OCI-LY3 (cell line): Measurements from ENCODE around the gene POLR1C.
"Not testable (repeated sequence)": the region's sequence is repeated elsewhere in the genome, so short reads cannot be mapped to it uniquely, and the experiment has no call there.

Source experiments
- H2AFZ ChIP-seq: fragments of 200-600, 300-600 bp; shearing (Covaris generic); 2 replicates; pipeline ENCODE4 v1.6.0; 2014; ENCODE audit warnings: antibody characterized with exemption, low read depth, low read length
- H3K27ac ChIP-seq: fragments of 200-600, 300-600 bp; sonication (generic); 2 replicates; pipeline ENCODE4 v1.5.1; 2014; ENCODE audit warnings: mild to moderate bottlenecking, low read length, moderate library complexity, mixed read lengths
- H3K27me3 ChIP-seq: fragments of 200-600, 300-600 bp; sonication (generic); 2 replicates; pipeline ENCODE4 v1.6.1; 2014; ENCODE audit warnings: low read depth, low read length, mixed read lengths
- H3K36me3 ChIP-seq: fragments of 200-600, 300-600 bp; sonication (generic); replicated peaks from 2 replicates; pipeline ENCODE3; 2014; ENCODE audit warnings: low read depth, low read length, mixed read lengths
- H3K4me1 ChIP-seq: fragments of 300-600, 200-600 bp; sonication (generic); 2 replicates; pipeline ENCODE4 v1.6.1; 2014; ENCODE audit warnings: low read length, mixed read lengths
- H3K4me2 ChIP-seq: fragments of 200-600, 300-600 bp; sonication (generic); 2 replicates; pipeline ENCODE4 v1.6.1; 2014; ENCODE audit warnings: low read length, mixed read lengths
- H3K4me3 ChIP-seq: fragments of 300-600, 200-600 bp; sonication (generic); 2 replicates; pipeline ENCODE4 v1.5.1; 2014; ENCODE audit warnings: antibody characterized with exemption, mild to moderate bottlenecking, low read length, moderate library complexity
- H3K79me2 ChIP-seq: fragments of 300-600, 200-600 bp; shearing (Covaris generic); 2 replicates; pipeline ENCODE4 v1.6.1; 2014; ENCODE audit warnings: mild to moderate bottlenecking, low read length, mixed read lengths
- H3K9ac ChIP-seq: fragments of 300-600, 200-600 bp; shearing (Covaris generic); 2 replicates; pipeline ENCODE4 v1.6.0; 2014; ENCODE audit warnings: mild to moderate bottlenecking, low read length, moderate library complexity
- H3K9me3 ChIP-seq: fragments of 200-600, 300-600 bp; shearing (Covaris generic); 2 replicates; pipeline ENCODE4 v1.6.1; 2014; ENCODE audit warnings: low read length, mixed read lengths; ENCODE audit not compliant: insufficient read depth
- H4K20me1 ChIP-seq: fragments of 200-600, 300-600 bp; sonication (generic); 2 replicates; pipeline ENCODE4 v1.6.1; 2016; ENCODE audit warnings: low read length, mixed read lengths; ENCODE audit not compliant: insufficient read depth
- CTCF ChIP-seq: fragments of 200-600, 300-600 bp; sonication (generic); IDR thresholded peaks from 2 replicates; pipeline ENCODE4 v1.5.1; 2014; ENCODE audit warnings: antibody characterized with exemption, low read length, low read depth
- EZH2phosphoT487 ChIP-seq: fragments of 200-600 bp; shearing (Covaris generic); IDR thresholded peaks from 2 replicates; pipeline ENCODE4 v1.6.1; 2018; ENCODE audit warnings: antibody characterized with exemption, mixed run types, low read depth

POLR1C gene

DNA sequence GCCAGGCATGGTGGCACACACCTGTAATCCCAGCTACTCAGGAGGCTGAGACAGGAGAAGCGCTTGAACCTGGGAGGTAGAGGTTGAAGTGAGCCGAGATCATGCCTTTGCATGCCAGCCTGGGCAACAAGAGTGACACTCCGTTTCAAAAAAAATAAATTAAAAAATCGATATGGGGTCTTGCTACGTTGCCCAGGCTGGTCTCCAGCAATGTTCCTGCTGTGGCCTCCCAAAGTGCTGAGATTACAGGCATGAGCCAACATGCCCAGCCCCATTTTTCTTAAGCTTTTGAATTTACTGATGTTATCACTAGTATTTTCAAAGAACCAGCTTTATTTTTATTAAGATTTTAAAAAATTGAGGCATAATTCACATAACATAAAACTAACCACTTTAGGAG is 23.6 kb downstream of the POLR1C start:
- Histone ChIP-seq H3K36me3 (peaks cover 39% of the 10 kb centered on the region), H2AFZ (no peak overlapping the region), H4K20me1 (no peaks in the 10 kb centered on the region), H3K79me2 (no peaks in the 10 kb centered on the region), H3K9ac (no peak overlapping the region), H3K4me2 (no peak overlapping the region), H3K27ac (no peak overlapping the region), H3K27me3 (no peaks in the 10 kb centered on the region), H3K4me1 (no peaks in the 10 kb centered on the region), H3K4me3 (no peak overlapping the region), H3K9me3 (no peaks in the 10 kb centered on the region)
- TF ChIP-seq EZH2phosphoT487 (no peak), CTCF (no peak)

GRCh38 chr6:43541774-43542471 is 25.0 kb downstream of the POLR1C start:
- peaks cover 52% of the 10 kb centered on the region for H3K36me3 ChIP-seq
- TF ChIP-seq CTCF: no peak
- no peak for TF ChIP-seq EZH2phosphoT487
- H3K4me3 ChIP-seq: no peak overlapping the region
- no peaks in the 10 kb centered on the region for H4K20me1 ChIP-seq
- H3K9ac ChIP-seq: no peak overlapping the region
- no peak overlapping the region for H2AFZ ChIP-seq
- no peaks in the 10 kb centered on the region for H3K27me3 ChIP-seq
- H3K79me2 ChIP-seq: no peaks in the 10 kb centered on the region
- no peak overlapping the region for H3K27ac ChIP-seq
- H3K4me1 ChIP-seq: no peaks in the 10 kb centered on the region
- H3K9me3 ChIP-seq: no peaks in the 10 kb centered on the region
- no peak overlapping the region for H3K4me2 ChIP-seq

DNA sequence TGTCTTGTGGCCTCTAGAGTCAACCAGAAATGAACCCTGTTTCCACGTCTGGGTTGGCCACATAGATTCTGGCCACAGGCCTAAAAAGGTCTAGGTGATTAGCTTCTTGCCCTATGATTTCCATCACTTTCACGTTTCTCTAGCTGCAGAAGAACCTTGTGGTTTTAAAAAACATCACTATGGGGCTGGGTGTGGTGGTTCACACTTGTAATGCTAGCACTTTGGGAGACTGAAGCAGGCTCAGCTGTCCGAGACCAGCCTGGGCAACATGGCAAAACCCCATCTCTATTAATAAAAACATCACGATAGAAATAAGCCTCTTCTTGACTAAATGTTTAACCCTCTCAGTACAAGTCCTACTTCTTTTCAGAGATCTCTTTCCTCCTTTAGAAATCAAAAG is 27.6 kb downstream of the POLR1C start:
- H3K9ac ChIP-seq: no peak overlapping the region
- no peaks in the 10 kb centered on the region for H3K27me3 ChIP-seq
- TF ChIP-seq EZH2phosphoT487 (no peak), CTCF (no peak)
- no peak overlapping the region for H3K4me3 ChIP-seq
- no peak overlapping the region for H3K27ac ChIP-seq
- no peak overlapping the region for H2AFZ ChIP-seq
- H3K9me3 ChIP-seq: no peaks in the 10 kb centered on the region
- H3K4me2 ChIP-seq: no peak overlapping the region
- H3K36me3 ChIP-seq: peaks cover 58% of the 10 kb centered on the region
- no peaks in the 10 kb centered on the region for H3K4me1 ChIP-seq
- H4K20me1 ChIP-seq: no peaks in the 10 kb centered on the region
- no peaks in the 10 kb centered on the region for H3K79me2 ChIP-seq

- Histone ChIP-seq H3K27ac (no peak overlapping the region), H3K4me2 (no peak overlapping the region), H3K27me3 (no peaks in the 10 kb centered on the region), H3K79me2 (no peaks in the 10 kb centered on the region), H4K20me1 (no peaks in the 10 kb centered on the region), H3K9ac (no peak overlapping the region), H2AFZ (no peak overlapping the region), H3K4me1 (no peaks in the 10 kb centered on the region), H3K9me3 (no peaks in the 10 kb centered on the region), H3K4me3 (no peak overlapping the region), H3K36me3 (peaks cover 60% of the 10 kb centered on the region)
- TF ChIP-seq CTCF (no peak), EZH2phosphoT487 (no peak)
Measured at GRCh38 chr6:43547222-43547621, 30.3 kb downstream of the POLR1C start.

DNA sequence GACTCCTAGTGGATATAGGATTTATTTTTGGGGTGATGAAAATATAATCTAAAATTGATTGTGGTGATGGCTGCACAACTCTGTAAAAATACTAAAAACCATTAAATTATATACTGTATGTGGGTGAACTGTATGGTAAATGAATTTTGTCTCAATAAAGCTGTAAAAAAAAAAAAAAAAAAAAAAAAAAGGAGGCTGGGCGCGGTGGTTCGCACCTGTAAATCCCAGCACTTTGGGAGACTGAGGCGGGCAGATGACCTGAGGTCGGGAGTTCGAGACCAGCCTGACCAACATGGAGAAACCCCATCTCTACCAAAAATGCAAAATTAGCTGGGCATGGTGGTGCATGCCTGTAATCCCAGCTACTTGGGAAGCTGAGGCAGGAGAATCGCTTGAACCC is 40.7 kb downstream of the POLR1C start:
- H2AFZ ChIP-seq, H3K79me2 ChIP-seq, H3K4me2 ChIP-seq, H3K4me3 ChIP-seq, H3K27ac ChIP-seq, H3K27me3 ChIP-seq, H3K4me1 ChIP-seq, H3K9ac ChIP-seq, H3K9me3 ChIP-seq, H4K20me1 ChIP-seq: not testable (repeated sequence)
- peaks cover 79% of the 10 kb centered on the region for H3K36me3 ChIP-seq
